ENCODE measurements around the gene RAE1.

GRCh38 chr20:57312138-57312537 is 38.9 kb upstream of the RAE1 start:
- no peak for TF ChIP-seq CTCF (IDR thresholded peaks at IDR 0.05 in 4 of 5, conservative IDR thresholded peaks at IDR 0.05 in 1 of 5)
- no peak for TF ChIP-seq POLR2A (IDR thresholded peaks at IDR 0.05)
